NCI-H345 treated with DMSO at 0.1 percent for 48 hours (cell line): ENCODE measurements around the gene MPEG1.

Experiments used
- DNase-seq: peaks from one replicate; lab custom pipeline; 2025; ENCODE audit not compliant: unreplicated experiment; lab: John Stamatoyannopoulos, UW

Gene MPEG1

GRCh38 chr11:59218319-59218718, 5.6 kb upstream of the MPEG1 start:
- DNase-seq = no peak

- DNase-seq = no peak
Observed at GRCh38 chr11:59216641-59217564, 4.2 kb upstream of the MPEG1 start.

DNA sequence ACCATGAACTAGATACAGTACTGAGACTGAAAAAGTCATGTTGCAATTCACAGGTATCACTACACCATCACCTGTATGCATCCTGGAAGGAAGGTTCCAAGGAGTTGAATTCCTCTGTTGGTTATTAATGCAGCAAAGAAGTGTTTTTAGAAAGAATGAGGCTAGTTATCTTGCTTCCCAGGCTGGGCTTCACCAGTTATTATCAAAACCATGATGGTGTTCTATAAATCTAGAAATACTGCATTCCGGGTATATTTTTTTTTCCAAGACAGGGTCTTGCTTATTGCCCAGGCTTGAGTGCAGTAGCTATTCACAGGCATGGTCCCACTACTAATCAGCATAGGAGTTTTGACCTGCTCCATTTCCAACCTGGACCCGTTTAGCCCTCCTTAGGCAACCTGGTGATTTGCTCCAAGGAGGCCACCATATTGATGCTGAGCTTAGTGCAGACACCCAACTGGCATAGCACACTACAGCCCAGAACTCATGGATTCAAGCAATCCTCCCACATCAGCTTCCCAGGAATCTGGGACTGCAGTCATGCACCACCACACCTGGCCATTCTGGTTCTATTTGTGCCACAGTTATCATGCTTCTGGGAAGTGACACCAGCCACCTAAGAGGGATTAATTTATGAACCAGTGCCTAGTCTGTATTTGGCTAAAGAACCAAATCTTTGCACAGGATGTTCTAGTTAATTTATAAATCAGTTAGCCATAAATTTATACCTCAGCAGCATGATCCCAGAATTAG, 1.6 kb upstream of the MPEG1 start:
- DNase-seq = no peak

- DNase-seq = no peak
Observed at GRCh38 chr11:59212222-59212621, 505 bp downstream of the MPEG1 start.

- DNase-seq = no peak
Observed at GRCh38 chr11:59208956-59209355, 3.8 kb downstream of the MPEG1 start.

DNA sequence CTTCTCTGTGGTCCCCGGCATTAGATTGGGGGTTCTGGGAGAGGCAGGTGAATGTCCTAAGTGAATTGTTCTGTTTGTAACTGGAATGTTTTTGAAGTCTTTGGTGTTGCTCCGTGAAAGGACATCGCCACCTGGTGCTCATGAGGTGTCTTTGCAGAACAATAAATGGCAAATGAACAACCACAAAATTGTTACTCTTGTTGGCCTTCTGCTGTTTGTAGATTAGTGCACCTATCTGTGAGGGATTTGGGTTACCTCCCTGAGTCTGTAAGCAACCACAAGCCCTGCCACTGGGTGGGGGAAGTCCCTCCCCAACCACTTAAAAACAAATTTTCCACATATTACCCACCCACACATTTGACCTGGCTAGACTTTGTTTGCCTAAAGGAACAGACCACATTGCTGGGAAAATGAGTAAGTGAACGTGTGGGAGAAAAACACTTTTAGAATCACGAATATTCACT, 4.7 kb downstream of the MPEG1 start:
- DNase-seq = peak; percentile 13

- DNase-seq = peak; percentile 2
Observed at GRCh38 chr11:59206635-59207034, 6.1 kb downstream of the MPEG1 start.

GRCh38 chr11:59205648-59206047, 7.1 kb downstream of the MPEG1 start:
- DNase-seq = no peak

- DNase-seq = no peak
Observed at GRCh38 chr11:59204746-59205145, 8.0 kb downstream of the MPEG1 start.

- no peak for DNase-seq
Observed at GRCh38 chr11:59201353-59201752, 11.4 kb downstream of the MPEG1 start.

- no peak for DNase-seq
Observed at GRCh38 chr11:59200423-59200746, 12.3 kb downstream of the MPEG1 start.

GRCh38 chr11:59199546-59200422, 12.9 kb downstream of the MPEG1 start:
- no peak for DNase-seq

DNA sequence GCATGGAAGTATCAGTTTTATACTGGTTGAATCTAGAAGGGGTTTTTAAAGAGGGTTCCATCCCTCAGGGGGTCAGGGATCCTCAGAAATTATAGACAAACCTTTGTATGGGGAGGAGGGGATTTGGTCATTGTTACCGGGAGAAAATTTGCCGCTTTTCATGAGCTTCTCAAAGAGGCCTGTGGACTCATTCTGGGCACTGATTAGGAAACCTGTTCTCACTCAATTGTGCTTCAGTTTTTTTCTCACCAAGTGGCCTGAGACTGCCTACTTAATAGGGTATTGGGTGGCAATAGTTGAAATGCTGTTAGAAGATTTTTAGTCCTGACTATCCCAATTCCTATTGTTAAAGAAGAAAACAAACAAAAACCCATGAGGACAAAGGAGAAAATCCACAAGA, 14.0 kb downstream of the MPEG1 start:
- no peak for DNase-seq

GRCh38 chr11:59197991-59198390, 14.7 kb downstream of the MPEG1 start:
- DNase-seq = no peak

DNA sequence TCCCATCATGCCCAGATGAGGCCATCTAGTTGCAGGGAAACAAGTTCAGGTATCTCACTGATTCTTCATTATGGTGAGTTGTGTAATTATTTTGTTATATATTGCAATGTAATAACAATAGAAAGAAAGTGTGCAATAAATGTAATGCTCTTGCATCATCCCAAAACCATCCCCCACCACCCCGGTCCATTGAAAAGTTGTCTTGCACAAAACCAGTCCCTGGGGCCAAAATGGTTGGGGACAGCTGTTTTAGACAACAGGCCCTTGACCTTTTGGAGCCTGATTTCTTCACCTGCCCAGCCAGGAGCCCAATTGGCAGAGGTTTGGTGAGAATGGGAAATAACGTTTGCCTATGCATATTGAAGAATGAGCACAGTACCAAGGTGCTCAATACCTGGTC, 15.9 kb downstream of the MPEG1 start:
- no peak for DNase-seq

- peak; percentile 35 for DNase-seq
Observed at GRCh38 chr11:59195586-59195985, 17.1 kb downstream of the MPEG1 start.

DNA sequence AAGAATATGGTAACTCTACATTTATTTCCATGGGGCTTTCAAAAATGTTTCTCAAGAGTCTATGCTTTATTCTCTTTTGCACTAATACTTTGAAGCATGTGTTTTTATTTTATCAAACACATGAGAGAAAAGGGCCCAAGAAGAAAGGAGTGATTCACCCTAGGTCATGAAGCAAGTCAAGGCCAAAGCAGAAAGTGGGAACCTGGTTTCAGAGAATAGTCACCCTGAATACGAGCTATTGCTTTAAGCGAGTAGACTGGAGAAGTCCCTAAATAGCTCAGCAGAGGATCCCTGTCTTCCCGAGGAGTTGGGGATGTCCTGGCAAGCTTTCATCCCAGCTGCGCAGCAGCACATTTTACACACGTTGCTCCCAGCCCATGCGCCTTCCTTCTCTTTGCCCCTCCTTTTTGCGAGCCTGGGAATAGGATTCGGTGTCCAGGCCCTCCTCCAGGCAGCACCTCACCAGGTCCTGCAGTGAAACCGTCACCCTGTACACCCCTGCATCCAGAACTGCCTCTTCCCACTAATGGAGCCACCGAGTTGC, 19.1 kb downstream of the MPEG1 start:
- DNase-seq = no peak

- no peak for DNase-seq
Observed at GRCh38 chr11:59192446-59193020, 20.2 kb downstream of the MPEG1 start.

GRCh38 chr11:59191890-59192289, 20.8 kb downstream of the MPEG1 start:
- no peak for DNase-seq

DNA sequence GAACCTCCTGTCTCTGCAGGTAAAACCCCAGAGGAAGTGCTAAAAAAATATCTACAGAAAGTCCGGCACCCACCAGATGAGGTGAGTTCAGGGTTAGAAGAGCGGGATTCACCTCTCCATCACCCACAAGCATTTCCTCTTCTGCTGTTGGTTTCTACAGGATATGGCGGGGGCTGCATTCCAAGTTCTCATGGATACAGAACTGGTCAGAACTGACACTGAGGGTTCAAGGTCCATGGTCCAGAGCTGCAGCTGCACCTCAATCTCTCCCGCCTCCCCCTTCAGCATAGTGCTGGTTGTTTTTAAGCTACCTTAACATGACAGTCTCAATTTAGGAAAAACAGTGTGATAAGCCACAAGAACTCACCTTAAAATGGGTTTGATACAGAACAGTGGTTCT, 21.6 kb downstream of the MPEG1 start:
- no peak for DNase-seq

DNA sequence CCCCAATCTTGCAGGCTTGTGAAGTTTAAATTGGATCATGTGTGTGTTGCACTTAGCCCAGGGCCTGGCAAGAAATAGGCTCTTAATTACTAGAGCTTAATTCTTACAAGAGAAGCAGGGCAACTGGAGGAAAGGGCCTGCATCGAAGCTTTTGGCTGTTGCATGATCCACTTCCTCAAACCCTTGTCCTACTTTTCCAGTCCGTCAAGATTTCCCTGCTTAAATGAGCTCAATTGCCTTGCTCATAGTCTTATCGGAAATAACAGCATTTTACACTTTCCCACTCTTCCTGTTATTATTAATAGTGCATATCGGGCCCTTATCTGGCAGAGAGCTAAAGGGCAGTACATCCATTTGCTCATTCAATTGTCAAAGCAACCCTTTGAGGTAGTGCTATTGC, 22.7 kb downstream of the MPEG1 start:
- DNase-seq = no peak
